Smooth muscle cell (in vitro differentiated cells): ENCODE measurements around the gene RLBP1. TPM values are rescaled to one million over a fixed set of nuclear protein-coding genes. Genes with fewer than 3 reads are reported as not detected.
"Not testable (repeated sequence)": the region's sequence is repeated elsewhere in the genome, so short reads cannot be mapped to it uniquely, and the experiment has no call there.

Experiments
- DNase-seq: peaks from one replicate; lab custom pipeline; 2025; ENCODE audit not compliant: unreplicated experiment; lab: John Stamatoyannopoulos, UW
- H2AFZ ChIP-seq: fragments of 200-600 bp; sonication (generic); 2 replicates; pipeline ENCODE4 v1.6.0; 2016; ENCODE audit warnings: antibody characterized with exemption, low read depth, mild to moderate bottlenecking
- H3F3A ChIP-seq: fragments of 200-600 bp; sonication (generic); 2 replicates; pipeline ENCODE4 v1.6.0; 2017; ENCODE audit warnings: antibody characterized with exemption, low read depth
- H3K27ac ChIP-seq: fragments of 200-600 bp; sonication (generic); 2 replicates; pipeline ENCODE4 v1.5.1; 2016; ENCODE audit warnings: low read depth, mild to moderate bottlenecking
- H3K27me3 ChIP-seq: fragments of 200-600 bp; sonication (generic); 2 replicates; pipeline ENCODE4 v1.6.1; 2016; ENCODE audit warnings: low read depth, mild to moderate bottlenecking
- H3K36me3 ChIP-seq: fragments of 200-600 bp; sonication (generic); 2 replicates; pipeline ENCODE4 v1.5.1; 2016; ENCODE audit warnings: low read depth
- H3K4me1 ChIP-seq: fragments of 200-600 bp; sonication (generic); 2 replicates; pipeline ENCODE4 v1.5.1; 2016; ENCODE audit warnings: low read depth
- H3K4me2 ChIP-seq: fragments of 200-600 bp; sonication (generic); 2 replicates; pipeline ENCODE4 v1.6.0; 2016; ENCODE audit warnings: mild to moderate bottlenecking
- H3K4me3 ChIP-seq: fragments of 200-600 bp; sonication (generic); 2 replicates; pipeline ENCODE4 v1.5.1; 2016; ENCODE audit warnings: mild to moderate bottlenecking
- H3K79me2 ChIP-seq: fragments of 200-600 bp; sonication (generic); 2 replicates; pipeline ENCODE4 v1.6.0; 2016; ENCODE audit warnings: low read depth, mild to moderate bottlenecking
- H3K9ac ChIP-seq: fragments of 200-600 bp; sonication (generic); 2 replicates; pipeline ENCODE4 v1.6.0; 2016; ENCODE audit warnings: low read depth
- H3K9me3 ChIP-seq: fragments of 200-600 bp; sonication (generic); replicated peaks from 2 replicates; pipeline ENCODE4 v1.5.1; 2016; ENCODE audit warnings: low read depth
- H4K20me1 ChIP-seq: fragments of 200-600 bp; sonication (generic); 2 replicates; pipeline ENCODE4 v1.6.0; 2016; ENCODE audit warnings: low read depth
- CTCF ChIP-seq: fragments of 200-600 bp; sonication (generic); IDR thresholded peaks from 2 replicates; pipeline ENCODE4 v1.5.1; 2017; ENCODE audit warnings: borderline replicate concordance, mild to moderate bottlenecking, antibody characterized with exemption; ENCODE audit not compliant: insufficient read depth, poor library complexity, severe bottlenecking
- WGBS: methylation state at CpG from one replicate; pipeline ENCODE4 v1.1.7; 2016; ENCODE audit warnings: low lambda C conversion rate; 5-methylcytosine and 5-hydroxymethylcytosine counted together
- polyA plus RNA-seq: library from polyadenylated mRNA; unstranded; fragments of >200 nt; fragmentation: Nextera tagmentation; extraction: Ambion mirVana; gene quantifications from 2 replicates; pipeline ENCODE4 v1.2.1, GENCODE V29; 2016
- total RNA-seq: library from RNA; depleted of rRNA; stranded (reverse); fragments of >200 nt; gene quantifications from 2 replicates; pipeline ENCODE4 v1.2.3, GENCODE V29; 2014

Gene RLBP1
- total RNA-seq (not detected in 2 replicates), polyA plus RNA-seq (not detected in 2 replicates)

DNA sequence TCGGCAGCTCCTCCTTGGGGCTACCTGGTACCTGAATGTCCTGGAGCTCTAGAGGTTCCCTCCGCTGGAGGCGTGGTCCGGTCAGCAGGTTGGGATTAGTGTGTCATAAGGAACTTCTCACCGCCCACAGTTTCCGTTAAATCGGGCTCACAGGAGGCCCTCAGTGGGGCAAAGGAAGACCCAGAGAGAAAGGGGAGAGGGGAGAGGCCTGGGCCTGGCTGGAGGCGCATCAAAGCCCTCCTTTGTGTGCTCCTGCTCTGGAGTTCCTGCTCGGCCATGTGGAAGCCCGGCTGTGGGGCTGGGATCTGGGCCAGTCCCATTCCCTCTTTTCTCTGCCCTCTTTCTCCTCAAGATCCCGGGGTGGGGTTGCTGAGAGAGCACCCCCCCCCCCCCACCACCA, at the start of gene RLBP1:
Gene RLBP1 (minus strand): TSS at position 37 of the 400 bp plus-strand sequence. CDS start 2,604 bp downstream, outside the sequence.
- Histone ChIP-seq H3F3A (no peaks in the 10 kb centered on the region), H3K9me3 (no peaks in the 10 kb centered on the region), H3K27ac (no peak within 1 kb of the TSS), H3K4me3 (no peak within 1 kb of the TSS), H2AFZ (no peak within 1 kb of the TSS), H3K4me1 (peaks cover 4% of the 10 kb centered on the region), H3K36me3 (no peaks in the 10 kb centered on the region), H3K79me2 (no peaks in the 10 kb centered on the region), H3K9ac (no peak within 1 kb of the TSS), H3K27me3 (peaks cover 14% of the 10 kb centered on the region), H4K20me1 (no peaks in the 10 kb centered on the region), H3K4me2 (no peak within 1 kb of the TSS)
- DNase-seq = no peak
- TF ChIP-seq CTCF = no peak
- 88% methylated on average over 10 of the region's 11 CpGs for WGBS

GRCh38 chr15:89250142-89250541, 28.8 kb upstream of the RLBP1 start:
- not testable (repeated sequence) for H2AFZ ChIP-seq, H3K9me3 ChIP-seq, H3F3A ChIP-seq, H4K20me1 ChIP-seq, H3K4me3 ChIP-seq, H3K36me3 ChIP-seq, DNase-seq, H3K9ac ChIP-seq, H3K27me3 ChIP-seq, H3K4me2 ChIP-seq, H3K27ac ChIP-seq, H3K4me1 ChIP-seq
- WGBS = 77% methylated on average over 5 of the region's 5 CpGs
- H3K79me2 ChIP-seq = peaks cover 15% of the 10 kb centered on the region

- Histone ChIP-seq H3K4me3 (no peak overlapping the region), H3K4me2 (no peak overlapping the region), H3K79me2 (peaks cover 19% of the 10 kb centered on the region), H3K4me1 (peaks cover 14% of the 10 kb centered on the region), H3K36me3 (peaks cover 4% of the 10 kb centered on the region), H3K9me3 (no peaks in the 10 kb centered on the region), H3F3A (no peaks in the 10 kb centered on the region), H3K27me3 (no peaks in the 10 kb centered on the region), H3K9ac (no peak overlapping the region), H4K20me1 (no peaks in the 10 kb centered on the region), H2AFZ (no peak overlapping the region), H3K27ac (no peak overlapping the region)
- DNase-seq = no peak
- WGBS = 99% methylated on average over 2 of the region's 2 CpGs
- TF ChIP-seq CTCF = no peak
Observed at GRCh38 chr15:89248584-89248983, 27.2 kb upstream of the RLBP1 start.

- no peak overlapping the region for H3K27ac ChIP-seq
- peaks cover 14% of the 10 kb centered on the region for H3K4me1 ChIP-seq
- 87% methylated on average over 2 of the region's 2 CpGs for WGBS
- peaks cover 4% of the 10 kb centered on the region for H3K36me3 ChIP-seq
- TF ChIP-seq CTCF = no peak
- H2AFZ ChIP-seq = no peak overlapping the region
- no peak overlapping the region for H3K4me3 ChIP-seq
- no peak for DNase-seq
- H3K79me2 ChIP-seq = peaks cover 19% of the 10 kb centered on the region
- no peak overlapping the region for H3K9ac ChIP-seq
- no peaks in the 10 kb centered on the region for H3K27me3 ChIP-seq
- H4K20me1 ChIP-seq = no peaks in the 10 kb centered on the region
- H3K9me3 ChIP-seq = no peaks in the 10 kb centered on the region
- no peaks in the 10 kb centered on the region for H3F3A ChIP-seq
- no peak overlapping the region for H3K4me2 ChIP-seq
Observed at GRCh38 chr15:89247446-89247845, 26.1 kb upstream of the RLBP1 start.
